GM18511 (cell line): ENCODE results near the gene NCS1.

Source experiments
- ATAC-seq: cut with Tn5 transposase; IDR thresholded peaks from one replicate; pipeline ENCODE4 v1.9.1; 2021; ENCODE audit warnings: mild to moderate bottlenecking, moderate library complexity; ENCODE audit not compliant: unreplicated experiment

The NCS1 gene

DNA sequence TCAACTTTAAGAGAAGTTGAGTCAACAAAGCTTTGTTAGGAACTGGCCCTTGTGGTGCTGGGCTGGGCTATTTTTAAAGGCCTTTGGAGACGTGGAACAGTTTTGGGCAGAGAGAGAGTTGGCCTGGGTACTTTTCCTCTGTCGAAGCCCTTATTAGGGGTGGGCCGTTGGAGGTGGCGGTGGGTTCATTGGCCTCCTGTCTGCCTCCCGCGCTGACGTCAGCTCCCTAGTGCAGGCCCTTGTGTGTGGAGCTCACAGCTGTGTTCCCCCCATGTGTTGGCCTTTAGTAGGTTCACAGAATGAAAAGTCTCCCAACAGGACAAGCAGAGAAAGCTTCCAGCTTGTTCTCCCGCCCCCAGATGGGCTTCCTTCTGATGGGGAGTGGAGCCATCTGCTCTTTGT lies 2.7 kb downstream of the NCS1 start:
- no peak for ATAC-seq

DNA sequence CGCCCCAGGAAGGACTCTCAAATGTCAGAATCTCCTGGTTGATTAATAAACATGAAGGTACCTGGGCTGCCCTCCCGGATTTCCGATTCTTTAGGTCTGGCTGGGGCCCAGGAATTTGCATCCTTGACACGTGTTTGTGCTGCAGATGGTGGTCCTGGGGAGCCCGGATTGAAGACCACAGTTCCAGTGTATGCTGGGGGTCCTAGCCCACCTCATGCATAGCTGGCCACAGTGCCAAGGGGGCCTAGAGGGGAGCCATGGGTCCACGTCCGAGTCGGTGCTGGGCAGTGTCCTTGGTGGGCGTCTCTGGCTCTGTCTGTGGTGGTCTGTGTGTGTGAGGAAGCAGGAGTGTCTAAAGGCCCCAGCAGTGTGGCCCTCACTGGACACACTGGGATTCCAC lies 3.2 kb downstream of the NCS1 start:
- ATAC-seq: no peak

DNA sequence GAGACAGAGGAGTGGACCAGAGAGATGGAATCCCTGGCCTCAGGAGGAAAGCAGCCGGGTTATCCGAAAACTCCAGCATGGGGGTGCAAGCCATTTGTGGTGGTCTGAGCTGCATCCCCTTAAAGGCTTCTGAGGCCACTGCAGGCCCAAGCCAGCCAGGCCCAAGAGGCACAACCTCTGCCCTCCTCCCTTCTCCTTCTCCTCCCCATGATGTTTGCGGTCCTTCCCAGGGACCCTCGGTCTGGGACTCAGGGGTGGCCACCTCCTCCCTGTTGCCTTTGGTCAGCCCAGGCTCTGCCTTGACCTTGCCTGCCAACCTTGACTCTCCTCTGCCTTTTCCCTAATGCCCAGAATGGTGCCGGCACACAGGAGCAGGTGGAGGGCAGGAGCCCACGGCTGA lies 4.6 kb downstream of the NCS1 start:
- ATAC-seq: no peak

- ATAC-seq: no peak
Observed at GRCh38 chr9:130177898-130178805, 5.9 kb downstream of the NCS1 start.

- no peak for ATAC-seq
Observed at GRCh38 chr9:130179331-130179907, 7.2 kb downstream of the NCS1 start.

GRCh38 chr9:130180516-130180915 lies 8.3 kb downstream of the NCS1 start:
- no peak for ATAC-seq

DNA sequence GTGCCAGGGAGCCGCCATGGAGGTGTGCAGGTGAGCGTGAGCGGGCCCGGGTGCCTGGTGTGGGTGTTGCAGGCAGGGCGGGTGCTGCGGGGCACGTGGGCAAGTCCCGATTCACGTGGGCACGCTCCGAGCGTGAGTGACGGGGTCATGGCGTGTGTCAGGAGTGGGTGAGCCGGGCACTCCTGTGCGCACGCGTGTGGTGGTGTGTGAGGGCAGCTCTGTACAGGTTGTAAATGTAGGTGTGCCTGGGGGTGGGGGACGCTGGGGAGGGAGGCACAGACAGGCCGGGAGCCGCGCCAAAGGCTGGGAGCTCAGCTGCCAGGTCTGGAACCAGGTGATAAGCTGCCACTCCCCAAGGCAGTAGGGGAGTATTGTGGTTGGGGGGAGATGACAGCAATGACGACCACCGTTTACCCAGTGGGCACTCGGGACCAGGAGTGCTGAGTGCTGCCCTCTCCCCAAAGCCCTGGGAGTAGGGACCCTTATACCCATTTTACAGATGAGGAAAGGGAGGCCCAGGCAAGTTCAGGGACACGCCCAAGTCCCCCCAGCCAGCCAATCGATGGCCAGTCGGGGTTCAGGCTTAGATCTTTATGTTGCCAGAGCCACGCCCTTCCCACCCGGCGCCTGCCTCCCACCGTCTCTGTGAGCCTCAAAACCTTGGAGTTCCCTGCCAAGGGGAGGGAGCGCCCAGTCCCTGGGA lies 9.6 kb downstream of the NCS1 start:
- ATAC-seq: no peak

GRCh38 chr9:130182381-130182909 lies 10.2 kb downstream of the NCS1 start:
- no peak for ATAC-seq

DNA sequence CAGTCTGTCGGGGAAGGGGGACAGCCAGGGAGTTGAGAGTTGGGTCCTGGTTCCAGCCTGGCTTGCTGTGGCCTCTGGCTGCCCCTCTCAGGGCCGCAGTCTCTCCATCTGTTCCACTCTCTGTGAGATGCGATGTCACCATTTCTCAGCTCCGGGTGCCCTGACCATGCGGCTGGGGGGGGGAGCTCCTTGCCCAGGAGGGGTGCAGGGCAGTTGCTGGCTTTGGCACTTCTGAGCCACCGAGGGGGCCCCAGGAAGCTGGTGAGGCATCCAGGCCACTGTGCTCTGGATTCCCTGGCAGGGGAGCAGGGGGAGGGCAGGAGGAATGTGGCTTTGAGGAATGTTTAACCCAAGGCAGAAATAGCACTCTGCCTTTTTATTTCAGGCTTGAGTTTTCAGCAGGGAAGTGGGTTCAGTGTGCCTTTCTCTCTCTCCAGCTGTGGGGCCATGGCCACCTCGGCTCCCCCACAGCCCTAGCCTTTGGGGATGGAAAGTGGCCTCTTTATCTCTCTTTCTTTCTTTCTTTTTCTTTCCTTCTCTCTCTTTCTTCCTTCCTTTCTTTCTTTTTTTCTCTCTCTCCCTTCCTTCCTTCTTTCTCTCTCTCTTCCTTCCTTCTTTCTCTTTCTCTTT lies 11.0 kb downstream of the NCS1 start:
- ATAC-seq: no peak

DNA sequence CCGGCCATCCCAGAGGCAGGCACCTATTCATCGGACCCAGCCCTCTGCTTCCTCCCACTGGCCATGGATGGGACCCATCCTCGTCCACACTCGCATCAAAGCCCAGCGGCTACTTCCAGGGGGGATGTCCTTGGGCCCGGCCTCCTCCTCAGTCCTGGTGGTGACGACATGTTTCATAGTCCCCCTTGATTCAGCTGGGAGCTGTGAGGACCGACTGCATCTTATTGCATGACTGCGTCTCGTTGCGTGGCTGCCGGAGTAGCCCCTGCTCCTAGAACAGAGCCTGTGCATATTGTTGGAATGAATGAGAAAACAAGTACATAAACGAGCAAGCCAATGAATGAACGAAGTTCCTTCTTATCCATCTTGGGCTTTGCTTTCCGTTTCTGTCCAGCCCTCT lies 12.8 kb downstream of the NCS1 start:
- ATAC-seq: no peak

DNA sequence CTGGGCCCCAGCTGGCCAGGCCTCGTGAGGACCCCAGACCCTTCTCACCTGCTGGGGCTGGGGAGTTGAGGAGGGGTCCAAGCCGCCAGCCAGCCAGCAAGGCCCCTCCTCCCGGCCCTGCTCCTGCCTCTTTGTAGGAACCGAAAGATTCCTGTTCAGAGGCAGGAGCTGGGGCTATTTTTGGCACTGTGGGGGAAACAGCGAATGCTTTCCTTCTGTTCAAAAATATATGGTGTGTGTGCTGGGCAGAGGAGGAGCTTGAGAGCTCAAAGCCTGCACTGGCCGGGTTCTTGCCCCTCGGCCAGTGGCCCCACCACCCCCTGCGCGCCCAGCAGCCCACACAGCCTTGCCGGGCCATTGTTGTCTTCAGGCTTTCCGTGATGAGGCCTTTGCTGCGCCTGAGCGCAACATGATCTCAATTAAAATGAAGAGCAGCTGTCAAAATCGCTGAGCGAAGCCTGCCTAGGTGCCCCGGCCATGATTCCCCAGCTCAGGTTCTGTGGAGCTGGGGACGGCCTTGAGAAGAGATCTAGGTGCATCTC lies 13.4 kb downstream of the NCS1 start:
- no peak for ATAC-seq

DNA sequence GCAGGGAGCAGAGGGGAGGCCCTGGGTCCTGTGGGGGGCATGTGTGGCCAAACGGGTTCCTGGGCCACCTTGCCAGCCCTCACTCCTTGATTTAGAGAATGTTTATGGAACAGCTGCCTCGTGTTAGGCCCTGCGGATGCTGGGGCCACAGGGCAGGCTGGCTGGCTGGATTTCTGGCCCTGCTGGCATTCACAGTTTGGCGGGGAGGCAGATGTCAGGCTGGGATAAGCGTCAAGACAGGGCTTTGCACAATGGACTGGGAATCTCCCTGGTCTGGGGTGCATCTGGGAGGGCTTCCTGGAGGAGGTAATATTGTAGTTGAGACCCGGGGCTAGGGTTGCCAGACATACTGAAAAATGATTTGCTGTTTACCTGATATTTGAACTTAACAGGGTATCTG lies 13.8 kb downstream of the NCS1 start:
- no peak for ATAC-seq

DNA sequence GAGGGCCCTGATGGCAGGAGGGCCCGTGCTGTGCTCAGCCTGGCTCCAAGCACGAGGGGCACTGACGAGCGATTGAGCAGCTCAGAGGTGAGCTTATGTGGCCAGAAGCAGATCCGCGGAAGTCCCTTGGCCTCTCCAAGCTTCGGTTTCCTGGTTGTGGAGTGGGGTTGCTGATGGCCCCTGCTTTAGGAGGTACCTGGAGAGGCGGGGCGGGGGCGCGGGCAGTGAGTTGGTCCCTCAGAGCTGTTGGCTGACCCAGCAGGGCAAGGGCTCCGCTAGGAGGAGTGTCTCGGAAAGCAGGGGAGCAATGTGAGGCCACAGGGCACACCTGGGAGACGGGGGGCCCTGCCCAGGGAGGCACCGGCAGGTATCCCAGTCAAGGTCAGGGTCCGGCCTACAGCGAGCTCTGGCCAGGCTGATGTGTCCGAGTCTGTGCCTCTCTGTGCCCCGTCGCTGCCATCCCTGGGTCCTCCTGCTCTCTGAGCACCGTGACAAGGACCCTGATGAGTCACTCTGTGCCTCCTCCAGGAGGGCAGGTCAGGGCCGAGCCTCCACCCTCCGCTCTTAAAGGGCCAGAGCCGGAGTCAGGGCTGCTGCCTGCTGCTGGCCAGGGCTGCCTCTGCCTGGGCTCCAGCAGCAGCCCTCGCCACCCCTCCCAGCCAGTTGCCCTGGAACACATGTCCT lies 14.8 kb downstream of the NCS1 start:
- no peak for ATAC-seq

DNA sequence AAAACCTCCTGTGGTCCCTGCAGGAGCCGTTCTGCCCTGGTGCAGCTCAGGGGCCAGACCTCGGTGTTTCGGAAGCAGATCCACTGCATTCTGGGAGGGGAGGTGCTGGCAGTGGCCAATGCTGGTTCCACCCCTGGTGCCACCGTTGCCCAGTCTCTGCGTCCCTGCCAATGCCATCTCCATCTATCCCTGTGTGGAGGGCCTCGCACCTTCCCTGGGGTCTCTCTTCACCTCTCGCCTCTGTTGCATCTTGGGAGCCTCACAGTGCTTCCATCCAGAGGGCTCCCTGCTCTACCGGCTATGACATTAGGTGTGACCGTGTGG lies 15.3 kb downstream of the NCS1 start:
- ATAC-seq: no peak

GRCh38 chr9:130188860-130189481 lies 16.8 kb downstream of the NCS1 start:
- no peak for ATAC-seq

GRCh38 chr9:130189840-130190239 lies 17.6 kb downstream of the NCS1 start:
- ATAC-seq: no peak

DNA sequence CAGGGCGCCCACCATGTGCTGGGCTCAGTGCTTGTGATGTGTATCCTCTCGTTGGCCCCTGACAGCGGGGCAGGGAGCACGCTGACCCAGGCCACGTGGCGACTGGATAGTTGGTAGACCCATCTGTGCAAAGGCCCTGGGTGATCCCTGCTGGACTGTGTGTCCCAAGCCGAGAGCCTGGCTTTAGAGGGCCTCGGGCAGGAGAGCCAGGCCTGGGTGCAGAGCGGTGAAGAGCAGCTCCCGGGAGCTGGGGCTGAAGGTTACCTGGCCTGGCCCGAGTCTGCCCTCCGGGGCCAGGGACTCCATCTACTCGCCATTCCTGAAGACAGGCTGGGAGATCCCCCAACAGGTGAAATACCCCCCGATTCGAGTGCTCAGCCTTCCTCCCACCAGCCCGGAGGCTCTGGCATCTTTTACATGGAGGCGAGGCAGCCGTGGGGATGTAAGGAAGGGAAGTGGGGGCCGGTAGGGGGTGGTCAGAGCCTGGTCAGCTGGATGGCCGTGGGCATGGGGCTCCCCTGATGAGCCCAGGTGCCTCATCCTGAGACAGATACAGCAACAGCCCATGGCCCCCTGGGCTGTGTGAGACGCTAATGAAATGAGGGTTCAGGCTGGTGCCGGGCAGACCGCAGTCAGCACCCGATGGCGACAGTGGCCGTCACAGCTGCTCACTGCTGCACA lies 19.0 kb downstream of the NCS1 start:
- no peak for ATAC-seq

GRCh38 chr9:130191749-130192120 lies 19.5 kb downstream of the NCS1 start:
- ATAC-seq: no peak

- no peak for ATAC-seq
Observed at GRCh38 chr9:130192382-130192999, 20.3 kb downstream of the NCS1 start.
